HepG2 (cell line): ENCODE results near the gene NABP1. TPM values are rescaled to one million over a fixed set of nuclear protein-coding genes. Genes with fewer than 3 reads are reported as not detected.

ENCODE experiments used
- ASH2L ChIP-seq: fragments of 300-600, 200-600 bp; sonication (generic); IDR thresholded peaks from 2 replicates; pipeline ENCODE4 v1.7.0; 2017; ENCODE audit warnings: low read depth, mild to moderate bottlenecking, moderate library complexity, mixed read lengths, low read length; ENCODE audit not compliant: insufficient read length
- ATF7-NPFF ChIP-seq: sonication (generic); formaldehyde crosslinking; IDR thresholded peaks from 2 replicates; pipeline ENCODE4 v1.8.1; 2023; ENCODE audit warnings: mild to moderate bottlenecking, low read depth, missing genetic modification reagents, moderate library complexity
- CBFB ChIP-seq: sonication (generic); formaldehyde crosslinking; IDR thresholded peaks from 2 replicates; pipeline ENCODE4 v1.4.0; 2020; ENCODE audit warnings: missing genetic modification reagents
- EP300 ChIP-seq, 3 experiments: sonication (generic) in 1 of 3; formaldehyde crosslinking in 1 of 3; IDR thresholded peaks; 2 replicates each; pipeline versions ENCODE4 v1.5.1 to v1.6.1; 2011 to 2020; ENCODE audit warnings: low read depth in 2 of 3, low read length in 2 of 3, borderline replicate concordance in 1 of 3, improper control_type of control experiment in 1 of 3, mild to moderate bottlenecking in 1 of 3, missing genetic modification reagents in 1 of 3, moderate library complexity in 1 of 3
- GTF2F1 ChIP-seq: fragments of 150-350 bp; IDR thresholded peaks from 2 replicates; pipeline ENCODE4 v1.6.1; 2014; ENCODE audit warnings: low read length
- NR2F1 ChIP-seq, 2 experiments: fragments of 450-650 bp in 1 of 2; formaldehyde crosslinking in 1 of 2; IDR thresholded peaks; 2 replicates each; pipeline versions ENCODE4 v1.5.0 to v1.6.1; 2016 to 2020; ENCODE audit warnings: mild to moderate bottlenecking in 1 of 2, missing compliant biosample characterization in 1 of 2, missing genetic modification reagents in 1 of 2, moderate library complexity in 1 of 2
- REL ChIP-seq: sonication (generic); formaldehyde crosslinking; conservative IDR thresholded peaks from 2 replicates; pipeline ENCODE4 v1.8.0; 2022; ENCODE audit warnings: mild to moderate bottlenecking, missing genetic modification reagents, moderate library complexity
- SKI ChIP-seq: fragments of 450-650 bp; IDR thresholded peaks from one replicate; pipeline ENCODE4 v1.6.1; 2018; ENCODE audit warnings: mild to moderate bottlenecking; ENCODE audit not compliant: partially characterized antibody
- SRSF9 ChIP-seq: fragments of 200-400 bp; formaldehyde crosslinking; IDR thresholded peaks from 2 replicates; pipeline ENCODE4 v1.6.1; 2018; ENCODE audit warnings: borderline replicate concordance, mild to moderate bottlenecking, low read depth, low read length; ENCODE audit not compliant: insufficient read depth, poor library complexity, severe bottlenecking
- TSC22D2 ChIP-seq: sonication (generic); formaldehyde crosslinking; IDR thresholded peaks from 2 replicates; pipeline ENCODE4 v1.5.1; 2020; ENCODE audit warnings: missing genetic modification reagents, mild to moderate bottlenecking, borderline replicate concordance
- ZFP91 ChIP-seq: sonication (generic); formaldehyde crosslinking; IDR thresholded peaks from 2 replicates; pipeline ENCODE4 v1.9.0; 2022; ENCODE audit warnings: missing genetic modification reagents, mild to moderate bottlenecking, borderline replicate concordance
- ZHX1 ChIP-seq: sonication (generic); formaldehyde crosslinking; IDR thresholded peaks from 2 replicates; pipeline ENCODE4 v1.8.1; 2022; ENCODE audit warnings: low read depth, mild to moderate bottlenecking, missing genetic modification reagents
- ZNF557 ChIP-seq: sonication (generic); formaldehyde crosslinking; IDR thresholded peaks from 2 replicates; pipeline ENCODE4 v1.4.0; 2020; ENCODE audit warnings: missing genetic modification reagents
- ZNF674 ChIP-seq: sonication (generic); formaldehyde crosslinking; IDR thresholded peaks from 2 replicates; pipeline ENCODE4 v1.5.0; 2020; ENCODE audit warnings: low read depth, mild to moderate bottlenecking, missing genetic modification reagents
- ZNF703 ChIP-seq: sonication (generic); formaldehyde crosslinking; IDR thresholded peaks from 2 replicates; pipeline ENCODE4 v1.5.1; 2020; ENCODE audit warnings: missing genetic modification reagents, mild to moderate bottlenecking, moderate library complexity, borderline replicate concordance
- ZNF775 ChIP-seq: sonication (generic); formaldehyde crosslinking; IDR thresholded peaks from 2 replicates; pipeline ENCODE4 v1.4.0; 2020; ENCODE audit warnings: missing genetic modification reagents, mild to moderate bottlenecking, moderate library complexity, borderline replicate concordance
- polyA plus RNA-seq, 8 experiments: library from polyadenylated mRNA; depleted of rRNA in 3 of 8; stranded (reverse) in 7 of 8; unstranded in 1 of 8; fragments of >200 nt; fragmentation: Illumina TruSeq in 4 of 8; extraction: Trizol in 4 of 8; gene quantifications; 2 replicates each; pipeline versions ENCODE4 v1.2.1 to v1.2.3, GENCODE V29; 2011 to 2016; ENCODE audit warnings: low read depth in 4 of 8, missing spikeins in 1 of 8, mixed read lengths in 1 of 8; ENCODE audit not compliant: insufficient read depth in 1 of 8
- total RNA-seq, 5 experiments: library from RNA; depleted of rRNA; stranded (reverse); fragments of >200 nt; fragmentation: Illumina TruSeq; extraction: Trizol; gene quantifications; 2 replicates each; pipeline ENCODE4 v1.2.3, GENCODE V29; 2016; ENCODE audit warnings: low read depth in 1 of 5
- TF ChIP-seq, protein P1 (sequence below): IDR thresholded peaks from 2 replicates; pipeline ENCODE4 v1.6.1; 2016; ENCODE audit warnings: low read depth, control low read depth
- TF ChIP-seq, protein P2 (sequence below), 2 experiments: sonication (generic) in 1 of 2; formaldehyde crosslinking in 1 of 2; IDR thresholded peaks; 2 replicates each; pipeline versions ENCODE4 v1.5.1 to v1.6.1; 2011 to 2020; ENCODE audit warnings: borderline replicate concordance in 1 of 2, low read depth in 1 of 2, low read length in 1 of 2, mild to moderate bottlenecking in 1 of 2, missing genetic modification reagents in 1 of 2, moderate library complexity in 1 of 2

Gene NABP1
- total and polyA plus RNA-seq, 2 of the 13 experiments (the other 11 are each of a cell fraction or from before 2014, with no cell fraction given), result 14.9 to 19.8 TPM

- TF ChIP-seq ZFP91 (CRISPR knock-in tag) (peak; percentile 94), ZNF703 (CRISPR knock-in tag) (peak; percentile 9), ZNF775 (CRISPR knock-in tag) (no peak), ZNF674 (CRISPR knock-in tag) (no peak), NR2F1 (CRISPR knock-in tag; IDR thresholded peaks at IDR 0.05) (no peak), EP300 (IDR thresholded peaks at IDR 0.05; ENCODE audit: low read depth in 2 of 2, low read length in 2 of 2) (peak; percentile 14 to 53; a peak in 2 of 4 replicates), EP300 (CRISPR knock-in tag; IDR thresholded peaks at IDR 0.05; ENCODE audit: borderline replicate concordance) (no peak), GTF2F1 (peak; percentile 86), REL (peak; percentile 68; the same call in 1 of the 2 replicates), TSC22D2 (peak; percentile 56; the same call in 1 of the 2 replicates), ZHX1 (CRISPR knock-in tag) (peak; percentile 34; the same call in 1 of the 2 replicates), SRSF9 (no peak), ATF7-NPFF (CRISPR knock-in tag) (peak; percentile 82; the same call in 1 of the 2 replicates), SKI (peak; percentile 31), ASH2L (peak; percentile 73), CBFB (peak; percentile 88), ZNF557 (CRISPR knock-in tag) (peak; percentile 96)
- TF ChIP-seq, protein P1, sequence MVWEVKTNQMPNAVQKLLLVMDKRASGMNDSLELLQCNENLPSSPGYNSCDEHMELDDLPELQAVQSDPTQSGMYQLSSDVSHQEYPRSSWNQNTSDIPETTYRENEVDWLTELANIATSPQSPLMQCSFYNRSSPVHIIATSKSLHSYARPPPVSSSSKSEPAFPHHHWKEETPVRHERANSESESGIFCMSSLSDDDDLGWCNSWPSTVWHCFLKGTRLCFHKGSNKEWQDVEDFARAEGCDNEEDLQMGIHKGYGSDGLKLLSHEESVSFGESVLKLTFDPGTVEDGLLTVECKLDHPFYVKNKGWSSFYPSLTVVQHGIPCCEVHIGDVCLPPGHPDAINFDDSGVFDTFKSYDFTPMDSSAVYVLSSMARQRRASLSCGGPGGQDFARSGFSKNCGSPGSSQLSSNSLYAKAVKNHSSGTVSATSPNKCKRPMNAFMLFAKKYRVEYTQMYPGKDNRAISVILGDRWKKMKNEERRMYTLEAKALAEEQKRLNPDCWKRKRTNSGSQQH, result 0 out of 2 replicates have a peak, but pooled peaks have one; percentile 41
- TF ChIP-seq, protein P2, sequence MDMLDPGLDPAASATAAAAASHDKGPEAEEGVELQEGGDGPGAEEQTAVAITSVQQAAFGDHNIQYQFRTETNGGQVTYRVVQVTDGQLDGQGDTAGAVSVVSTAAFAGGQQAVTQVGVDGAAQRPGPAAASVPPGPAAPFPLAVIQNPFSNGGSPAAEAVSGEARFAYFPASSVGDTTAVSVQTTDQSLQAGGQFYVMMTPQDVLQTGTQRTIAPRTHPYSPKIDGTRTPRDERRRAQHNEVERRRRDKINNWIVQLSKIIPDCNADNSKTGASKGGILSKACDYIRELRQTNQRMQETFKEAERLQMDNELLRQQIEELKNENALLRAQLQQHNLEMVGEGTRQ (IDR thresholded peaks at IDR 0.05; ENCODE audit: low read depth, low read length), result 0 out of 2 replicates have a peak, but pooled peaks have one; percentile 8
- TF ChIP-seq, protein P2 (CRISPR knock-in tag; IDR thresholded peaks at IDR 0.05; ENCODE audit: borderline replicate concordance), result no peak; the same call in 1 of the 2 replicates
Observed at GRCh38 chr2:191677646-191678436, at the start of gene NABP1 (continued).
